ENCODE results near the gene COX19. TPM values are rescaled to one million over a fixed set of nuclear protein-coding genes. Genes with fewer than 3 reads are reported as not detected.

COX19 gene
- total RNA-seq, 1 experiment from 2014 or later = 20.5 TPM

- Histone ChIP-seq H3K4me3 (ENCODE audit: low read length) (no peak overlapping the region), H3K27me3 (ENCODE audit: low read length) (no peaks in the 10 kb centered on the region; the same call in 1 of the 2 replicates), H3K9me2 (replicated peaks; ENCODE audit: insufficient read depth, low read length) (no peaks in the 10 kb centered on the region), H4K20me1 (ENCODE audit: insufficient read depth, low read depth, low read length) (peaks cover 15% of the 10 kb centered on the region; the same call in 1 of the 2 replicates), H3K79me2 (ENCODE audit: low read length) (no peaks in the 10 kb centered on the region), H2AFZ (ENCODE audit: low read length) (no peak overlapping the region), H3K9me3 (ENCODE audit: low read length) (no peaks in the 10 kb centered on the region), H3K4me2 (ENCODE audit: low read depth, low read length, poor library complexity, severe bottlenecking) (no peak overlapping the region), H3K27ac (ENCODE audit: low read length) (no peak overlapping the region), H3K9ac (ENCODE audit: low read length) (no peak overlapping the region), H3K36me3 (ENCODE audit: insufficient read depth, low read length) (no peaks in the 10 kb centered on the region), H3K4me1 (ENCODE audit: low read length) (peaks cover 30% of the 10 kb centered on the region)
- no peak for DNase-seq
Measured at GRCh38 chr7:990933-991728, 15.8 kb upstream of the COX19 start.

- Histone ChIP-seq H3K79me2 (ENCODE audit: low read length) (no peaks in the 10 kb centered on the region), H3K4me2 (ENCODE audit: low read depth, low read length, poor library complexity, severe bottlenecking) (no peak overlapping the region), H3K4me1 (ENCODE audit: low read length) (peaks cover 23% of the 10 kb centered on the region), H3K9me3 (ENCODE audit: low read length) (no peaks in the 10 kb centered on the region), H3K4me3 (ENCODE audit: low read length) (no peak overlapping the region), H3K36me3 (ENCODE audit: insufficient read depth, low read length) (no peaks in the 10 kb centered on the region), H4K20me1 (ENCODE audit: insufficient read depth, low read depth, low read length) (peaks cover 15% of the 10 kb centered on the region; the same call in 1 of the 2 replicates), H3K27ac (ENCODE audit: low read length) (no peak overlapping the region), H3K9ac (ENCODE audit: low read length) (no peak overlapping the region), H3K27me3 (ENCODE audit: low read length) (no peaks in the 10 kb centered on the region; the same call in 1 of the 2 replicates), H2AFZ (ENCODE audit: low read length) (no peak overlapping the region), H3K9me2 (replicated peaks; ENCODE audit: insufficient read depth, low read length) (no peaks in the 10 kb centered on the region)
- DNase-seq = no peak
Measured at GRCh38 chr7:990352-990932, 15.1 kb upstream of the COX19 start.

- Histone ChIP-seq H3K9me2 (replicated peaks; ENCODE audit: insufficient read depth, low read length) (no peaks in the 10 kb centered on the region), H3K27ac (ENCODE audit: low read length) (no peak overlapping the region), H3K9me3 (ENCODE audit: low read length) (no peaks in the 10 kb centered on the region), H3K4me2 (ENCODE audit: low read depth, low read length, poor library complexity, severe bottlenecking) (no peak overlapping the region), H4K20me1 (ENCODE audit: insufficient read depth, low read depth, low read length) (peaks cover 20% of the 10 kb centered on the region; the same call in 1 of the 2 replicates), H3K27me3 (ENCODE audit: low read length) (no peaks in the 10 kb centered on the region), H3K79me2 (ENCODE audit: low read length) (no peaks in the 10 kb centered on the region), H2AFZ (ENCODE audit: low read length) (no peak overlapping the region), H3K36me3 (ENCODE audit: insufficient read depth, low read length) (no peaks in the 10 kb centered on the region), H3K4me1 (ENCODE audit: low read length) (peaks cover 12% of the 10 kb centered on the region; the same call in 1 of the 2 replicates), H3K9ac (ENCODE audit: low read length) (no peak overlapping the region), H3K4me3 (ENCODE audit: low read length) (no peak overlapping the region)
- DNase-seq = no peak
Measured at GRCh38 chr7:988963-989529, 13.7 kb upstream of the COX19 start.

- Histone ChIP-seq H3K4me3 (ENCODE audit: low read length) (no peak overlapping the region), H2AFZ (ENCODE audit: low read length) (no peak overlapping the region), H3K36me3 (ENCODE audit: insufficient read depth, low read length) (no peaks in the 10 kb centered on the region), H3K27ac (ENCODE audit: low read length) (no peak overlapping the region), H3K4me1 (ENCODE audit: low read length) (peaks cover 12% of the 10 kb centered on the region; the same call in 1 of the 2 replicates), H4K20me1 (ENCODE audit: insufficient read depth, low read depth, low read length) (peaks cover 20% of the 10 kb centered on the region; the same call in 1 of the 2 replicates), H3K27me3 (ENCODE audit: low read length) (no peaks in the 10 kb centered on the region), H3K9ac (ENCODE audit: low read length) (peak overlapping the region; percentile 6; the same call in 1 of the 2 replicates), H3K9me3 (ENCODE audit: low read length) (no peaks in the 10 kb centered on the region), H3K4me2 (ENCODE audit: low read depth, low read length, poor library complexity, severe bottlenecking) (no peak overlapping the region), H3K9me2 (replicated peaks; ENCODE audit: insufficient read depth, low read length) (no peaks in the 10 kb centered on the region), H3K79me2 (ENCODE audit: low read length) (no peaks in the 10 kb centered on the region)
- no peak for DNase-seq
Measured at GRCh38 chr7:988426-988911, 13.1 kb upstream of the COX19 start.

- H2AFZ ChIP-seq (ENCODE audit: low read length) = no peak overlapping the region
- H3K4me2 ChIP-seq (ENCODE audit: low read depth, low read length, poor library complexity, severe bottlenecking) = no peak overlapping the region
- no peaks in the 10 kb centered on the region for H3K9me3 ChIP-seq (ENCODE audit: low read length)
- H3K4me3 ChIP-seq (ENCODE audit: low read length) = no peak overlapping the region
- peaks cover 19% of the 10 kb centered on the region; the same call in 1 of the 2 replicates for H4K20me1 ChIP-seq (ENCODE audit: insufficient read depth, low read depth, low read length)
- H3K79me2 ChIP-seq (ENCODE audit: low read length) = no peaks in the 10 kb centered on the region
- H3K27me3 ChIP-seq (ENCODE audit: low read length) = no peaks in the 10 kb centered on the region
- peaks cover 11% of the 10 kb centered on the region; the same call in 1 of the 2 replicates for H3K4me1 ChIP-seq (ENCODE audit: low read length)
- H3K9me2 ChIP-seq (replicated peaks; ENCODE audit: insufficient read depth, low read length) = no peaks in the 10 kb centered on the region
- H3K36me3 ChIP-seq (ENCODE audit: insufficient read depth, low read length) = no peaks in the 10 kb centered on the region
- no peak overlapping the region for H3K27ac ChIP-seq (ENCODE audit: low read length)
- peak overlapping the region; percentile 6; the same call in 1 of the 2 replicates for H3K9ac ChIP-seq (ENCODE audit: low read length)
- no peak for DNase-seq
Measured at GRCh38 chr7:987909-988308, 12.6 kb upstream of the COX19 start.

- no peak overlapping the region for H3K27ac ChIP-seq (ENCODE audit: low read length)
- H3K4me1 ChIP-seq (ENCODE audit: low read length) = peaks cover 12% of the 10 kb centered on the region; the same call in 1 of the 2 replicates
- no peaks in the 10 kb centered on the region for H3K79me2 ChIP-seq (ENCODE audit: low read length)
- H3K27me3 ChIP-seq (ENCODE audit: low read length) = no peaks in the 10 kb centered on the region
- 0 out of 2 replicates have a peak, but pooled peaks cover 13% of the 10 kb centered on the region for H4K20me1 ChIP-seq (ENCODE audit: insufficient read depth, low read depth, low read length)
- no peak overlapping the region; the same call in 1 of the 2 replicates for H3K9ac ChIP-seq (ENCODE audit: low read length)
- no peaks in the 10 kb centered on the region for H3K36me3 ChIP-seq (ENCODE audit: insufficient read depth, low read length)
- no peaks in the 10 kb centered on the region for H3K9me2 ChIP-seq (replicated peaks; ENCODE audit: insufficient read depth, low read length)
- H3K4me2 ChIP-seq (ENCODE audit: low read depth, low read length, poor library complexity, severe bottlenecking) = no peak overlapping the region
- no peak for DNase-seq
- no peaks in the 10 kb centered on the region for H3K9me3 ChIP-seq (ENCODE audit: low read length)
- H2AFZ ChIP-seq (ENCODE audit: low read length) = no peak overlapping the region
- H3K4me3 ChIP-seq (ENCODE audit: low read length) = no peak overlapping the region
Measured at GRCh38 chr7:986766-987751, 11.7 kb upstream of the COX19 start.

GRCh38 chr7:985915-986741 is 10.8 kb upstream of the COX19 start:
- no peaks in the 10 kb centered on the region for H3K9me3 ChIP-seq (ENCODE audit: low read length)
- 0 out of 2 replicates have a peak, but pooled peaks cover 13% of the 10 kb centered on the region for H4K20me1 ChIP-seq (ENCODE audit: insufficient read depth, low read depth, low read length)
- no peak overlapping the region for H3K9ac ChIP-seq (ENCODE audit: low read length)
- H3K27ac ChIP-seq (ENCODE audit: low read length) = no peak overlapping the region
- H3K79me2 ChIP-seq (ENCODE audit: low read length) = no peaks in the 10 kb centered on the region
- no peak overlapping the region for H3K4me2 ChIP-seq (ENCODE audit: low read depth, low read length, poor library complexity, severe bottlenecking)
- no peak overlapping the region for H3K4me3 ChIP-seq (ENCODE audit: low read length)
- H3K27me3 ChIP-seq (ENCODE audit: low read length) = no peaks in the 10 kb centered on the region
- peaks cover 7% of the 10 kb centered on the region for H3K4me1 ChIP-seq (ENCODE audit: low read length)
- DNase-seq = no peak
- no peak overlapping the region for H2AFZ ChIP-seq (ENCODE audit: low read length)
- no peaks in the 10 kb centered on the region for H3K9me2 ChIP-seq (replicated peaks; ENCODE audit: insufficient read depth, low read length)
- no peaks in the 10 kb centered on the region for H3K36me3 ChIP-seq (ENCODE audit: insufficient read depth, low read length)
